GM10266 (cell line): Measurements from ENCODE around the gene PAX6.

ENCODE experiments used
- DNase-seq: peaks from one replicate; pipeline ENCODE4 v3.0.0; 2012; ENCODE audit errors: extremely low spot score
- CTCF ChIP-seq: IDR thresholded peaks from 2 replicates; pipeline ENCODE4 v1.5.1; 2012; ENCODE audit warnings: mild to moderate bottlenecking, low read depth; ENCODE audit not compliant: control insufficient read depth, insufficient read depth; ENCODE audit errors: missing control alignments

Gene PAX6

GRCh38 chr11:31844351-31844750 lies 33.2 kb upstream of the PAX6 start:
- no peak for TF ChIP-seq CTCF
- no peak for DNase-seq

- no peak for TF ChIP-seq CTCF
- DNase-seq = no peak
Observed at GRCh38 chr11:31841435-31841834, 30.3 kb upstream of the PAX6 start.

- TF ChIP-seq CTCF = no peak
- DNase-seq = no peak
Observed at GRCh38 chr11:31834237-31834636, 23.1 kb upstream of the PAX6 start.

GRCh38 chr11:31830406-31830805 lies 19.3 kb upstream of the PAX6 start:
- TF ChIP-seq CTCF = no peak
- DNase-seq = no peak

- no peak for DNase-seq
- TF ChIP-seq CTCF = no peak
Observed at GRCh38 chr11:31828217-31828616, 17.1 kb upstream of the PAX6 start.

GRCh38 chr11:31827455-31828206 lies 16.5 kb upstream of the PAX6 start:
- DNase-seq = peak; percentile 29
- no peak for TF ChIP-seq CTCF

GRCh38 chr11:31826536-31827438 lies 15.7 kb upstream of the PAX6 start:
- TF ChIP-seq CTCF = no peak

More at GRCh38 chr11:31826536-31827438, 15.7 kb upstream of the PAX6 start:
- peak; percentile 32 for DNase-seq
